NCI-H1694 (cell line): ENCODE data around the gene ATXN1.
"Not testable (repeated sequence)": the region's sequence is repeated elsewhere in the genome, so short reads cannot be mapped to it uniquely, and the experiment has no call there.

ENCODE experiments used
- DNase-seq: peaks from one replicate; lab custom pipeline; 2025; lab: John Stamatoyannopoulos, UW

ATXN1 gene

GRCh38 chr6:16615215-16615614 is 146.0 kb downstream of the ATXN1 start:
- DNase-seq, result not testable (repeated sequence)

DNA sequence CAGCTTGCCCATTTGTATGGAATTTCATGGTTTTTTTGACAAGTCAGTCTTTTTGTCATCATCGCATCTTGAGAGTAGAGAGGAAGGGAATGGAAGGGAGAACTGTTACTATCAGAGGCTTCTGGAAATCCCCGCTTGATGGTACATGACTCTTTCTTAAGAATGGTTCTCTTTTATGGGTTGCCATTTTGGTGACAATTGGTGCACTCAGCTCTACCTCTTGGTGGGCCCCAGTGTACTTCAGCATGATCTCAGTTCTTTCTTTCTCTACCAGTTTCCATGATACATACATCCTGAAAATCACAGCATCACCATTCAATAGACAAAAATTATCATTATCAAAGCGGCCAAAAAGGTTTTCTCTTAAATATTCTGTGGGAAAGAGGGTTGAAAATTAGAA is 147.1 kb downstream of the ATXN1 start:
- not testable (repeated sequence) for DNase-seq

- not testable (repeated sequence) for DNase-seq
Observed at GRCh38 chr6:16613504-16613903, 147.8 kb downstream of the ATXN1 start.

DNA sequence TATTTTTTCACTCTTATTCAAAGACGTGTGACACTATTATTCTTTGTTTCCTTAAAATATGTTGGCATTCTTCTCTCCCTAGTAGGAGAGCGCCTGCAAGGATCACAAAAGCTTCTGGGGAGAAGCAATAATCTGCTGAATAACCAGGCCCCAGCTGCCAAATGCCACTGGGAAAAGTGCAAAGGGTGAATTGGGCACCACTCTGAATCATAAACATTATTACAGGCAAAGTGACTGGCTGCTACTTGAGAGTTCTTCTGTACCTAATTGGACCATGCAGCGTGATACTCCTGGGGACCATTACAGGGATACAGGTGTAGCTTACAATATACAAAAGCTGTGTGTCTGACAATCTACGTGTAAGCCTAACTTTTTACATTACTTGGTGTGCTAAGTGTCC is 152.8 kb downstream of the ATXN1 start:
- DNase-seq, result no peak

GRCh38 chr6:16602035-16602434 is 159.2 kb downstream of the ATXN1 start:
- DNase-seq, result no peak

GRCh38 chr6:16600701-16601100 is 160.6 kb downstream of the ATXN1 start:
- no peak for DNase-seq

GRCh38 chr6:16600026-16600425 is 161.2 kb downstream of the ATXN1 start:
- DNase-seq, result no peak

DNA sequence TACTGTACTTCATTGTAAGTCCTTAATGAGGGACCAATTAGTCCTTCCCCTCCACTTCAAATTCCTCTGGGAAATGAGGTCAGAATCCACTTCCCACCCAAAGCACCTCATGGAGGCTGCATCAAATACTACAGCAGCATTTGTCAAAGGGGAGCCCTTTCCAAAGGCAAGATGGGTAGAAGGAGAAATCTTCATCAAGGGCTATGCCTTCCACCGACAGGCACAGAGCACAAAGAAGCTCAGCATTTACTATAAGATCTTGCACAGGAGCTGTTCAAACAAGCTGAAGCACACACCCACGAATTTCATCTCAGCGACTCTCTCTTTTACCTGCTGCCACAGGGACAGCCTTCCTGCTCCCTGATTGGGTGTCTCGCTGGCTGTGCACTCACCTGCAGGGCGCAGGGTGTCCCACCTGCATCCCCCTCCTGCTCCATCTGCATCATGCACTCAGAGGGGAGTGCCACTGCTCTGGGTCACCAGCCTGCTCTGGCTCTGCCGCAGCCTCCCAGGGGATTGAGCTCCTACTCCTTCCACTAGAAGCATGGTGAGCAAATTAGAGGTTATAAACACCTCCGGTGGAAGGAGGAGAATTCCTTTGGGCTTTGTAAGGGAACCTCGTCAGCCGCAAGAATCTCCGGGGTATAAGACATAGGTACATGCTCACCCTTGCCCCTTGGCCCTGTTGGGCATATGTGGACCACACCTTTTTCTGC is 164.5 kb downstream of the ATXN1 start:
- no peak for DNase-seq

DNA sequence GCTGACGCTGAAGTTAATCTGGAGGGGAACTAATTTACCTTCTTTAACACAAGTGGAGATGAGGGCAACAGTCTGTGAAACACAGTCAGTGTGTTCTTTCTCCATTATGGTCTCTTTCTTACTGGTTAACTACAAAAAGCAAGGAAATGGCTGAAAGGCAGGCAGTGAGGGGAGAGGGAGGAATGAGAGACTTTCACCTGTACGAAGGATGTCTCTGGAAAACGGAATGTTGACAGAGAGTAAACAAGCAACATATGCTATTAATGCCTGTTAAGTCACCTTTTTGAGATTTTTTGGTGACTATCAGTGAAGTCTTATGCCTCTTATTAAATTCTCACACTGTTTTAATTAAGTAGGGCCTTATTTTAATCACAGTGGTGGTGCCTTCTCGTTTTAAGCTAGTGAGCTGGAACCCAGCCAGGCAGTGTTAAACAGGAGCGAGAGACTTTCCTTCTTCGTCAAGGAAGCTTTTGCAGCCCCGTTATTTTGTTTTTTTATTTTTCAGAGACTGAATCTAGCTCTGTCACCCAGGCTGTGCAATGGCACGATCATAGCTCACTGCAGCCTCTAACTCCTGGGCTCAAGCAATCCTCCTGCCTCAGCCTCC is 165.6 kb downstream of the ATXN1 start:
- DNase-seq, result no peak

GRCh38 chr6:16594849-16595248 is 166.4 kb downstream of the ATXN1 start:
- DNase-seq, result no peak

DNA sequence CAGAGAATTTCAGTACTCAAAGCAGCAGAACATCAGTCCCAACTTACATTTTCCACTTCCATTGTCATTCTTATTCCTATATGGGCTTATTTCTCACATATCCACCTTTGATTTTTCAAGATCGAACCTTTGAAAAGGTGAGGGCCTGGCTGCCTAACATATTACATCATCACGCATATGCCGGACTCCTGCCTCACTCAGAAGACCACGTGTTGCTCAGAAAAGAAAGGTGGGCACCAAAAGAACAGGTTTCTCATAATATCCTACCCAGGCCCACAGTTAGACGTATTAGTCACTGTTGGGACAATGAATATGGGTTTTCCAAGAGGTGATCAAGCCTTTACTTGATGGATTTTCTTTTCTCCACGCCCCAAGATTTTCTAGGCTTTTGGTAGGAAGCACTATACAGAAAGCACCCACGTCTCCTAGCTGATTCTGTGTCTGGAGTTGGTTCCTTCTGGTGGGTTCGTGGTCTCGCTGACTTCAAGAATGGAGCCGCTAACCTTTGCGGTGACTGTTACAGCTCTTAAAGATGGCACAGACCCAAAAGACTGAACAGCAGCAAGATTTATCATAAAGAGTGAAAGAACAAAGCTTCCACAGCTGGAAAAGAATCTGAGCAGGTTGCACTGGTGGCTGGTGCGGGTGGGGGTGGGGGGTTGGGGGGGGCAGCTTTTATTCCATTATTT is 168.9 kb downstream of the ATXN1 start:
- DNase-seq, result no peak

DNA sequence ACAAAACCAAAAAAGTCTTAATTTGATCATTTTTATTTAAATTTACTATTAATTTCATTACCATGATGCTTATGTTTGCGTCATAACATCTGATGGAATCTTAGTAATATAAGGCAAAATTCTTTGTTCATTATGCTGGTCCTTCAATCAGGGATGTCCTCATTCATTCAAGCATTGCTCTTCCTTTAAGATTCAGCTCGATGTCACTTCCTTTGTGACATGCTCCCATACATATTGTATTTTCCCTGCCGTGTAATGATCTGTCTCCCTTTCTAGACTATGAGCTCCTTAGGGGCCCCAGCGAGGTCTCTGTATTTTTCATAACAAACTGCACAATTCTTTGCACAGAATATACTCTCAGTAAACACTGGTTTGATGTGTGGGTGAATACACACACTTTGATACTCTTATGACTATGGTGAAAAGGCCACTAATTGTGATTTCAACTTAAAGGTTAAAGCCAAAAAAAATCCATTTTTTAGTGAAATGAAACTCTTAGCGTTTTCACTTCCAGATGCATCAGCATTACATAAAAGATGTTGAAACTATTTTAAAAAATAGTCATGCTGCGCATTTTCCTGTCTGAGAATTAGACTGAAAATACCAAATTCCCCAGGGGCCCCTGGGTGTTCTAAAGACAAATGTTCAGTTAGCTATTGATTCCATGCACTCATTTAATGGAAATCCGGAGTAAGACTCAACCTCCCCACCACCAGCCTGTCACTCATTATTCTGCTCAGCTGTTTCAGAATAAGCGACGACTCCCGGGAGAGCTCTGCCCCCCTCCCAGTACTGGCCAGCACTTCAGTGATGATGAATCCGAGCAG is 169.7 kb downstream of the ATXN1 start:
- no peak for DNase-seq

DNA sequence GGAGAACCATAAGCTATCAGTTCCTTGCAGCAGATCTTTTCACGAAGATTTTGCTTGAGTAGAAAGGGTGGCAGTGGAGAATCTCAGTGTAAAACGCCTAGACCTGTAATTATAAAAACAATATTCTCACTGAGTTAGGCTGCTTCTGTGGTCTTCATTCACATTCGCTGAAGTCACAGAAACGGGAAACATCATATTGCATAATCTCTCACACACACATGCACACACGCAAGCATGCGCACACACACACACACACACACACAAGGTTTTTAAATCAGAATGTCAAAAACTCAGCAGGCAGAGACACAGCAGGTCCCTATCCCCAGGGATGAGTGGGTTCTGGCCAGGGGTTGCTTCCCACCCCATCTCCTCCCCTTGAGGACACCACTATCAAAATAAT is 175.5 kb downstream of the ATXN1 start:
- no peak for DNase-seq

GRCh38 chr6:16583144-16583762 is 178.0 kb downstream of the ATXN1 start:
- DNase-seq, result no peak

- DNase-seq, result no peak
Observed at GRCh38 chr6:16582446-16583143, 178.7 kb downstream of the ATXN1 start.

DNA sequence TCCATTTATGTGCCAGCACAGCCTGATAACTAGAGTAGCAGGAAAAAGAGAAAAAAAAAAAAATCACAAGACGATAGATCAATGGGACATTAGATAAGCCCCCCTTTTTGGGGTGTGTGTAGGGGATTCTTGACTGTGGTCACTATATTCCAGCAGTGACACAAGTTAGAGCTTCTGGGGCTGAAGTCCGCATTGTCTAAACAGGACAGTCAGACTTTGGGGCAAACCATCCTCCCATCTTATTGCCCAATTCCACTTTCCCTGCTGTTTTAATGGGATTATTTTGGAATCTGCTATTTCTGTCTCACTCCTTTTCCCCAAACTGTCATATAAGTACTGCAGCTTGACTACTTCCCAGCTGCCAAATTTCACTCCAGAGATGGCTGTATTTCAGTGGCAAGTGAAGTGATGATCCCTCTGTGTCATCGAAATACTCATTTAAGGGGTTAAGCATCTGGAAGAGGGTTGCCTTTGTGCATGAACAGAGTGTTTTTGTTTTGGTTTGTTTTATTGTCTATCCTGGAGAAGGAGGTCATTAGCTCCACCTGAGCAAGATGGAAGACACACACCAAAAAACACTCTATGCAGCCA is 182.5 kb downstream of the ATXN1 start:
- no peak for DNase-seq

- DNase-seq, result no peak
Observed at GRCh38 chr6:16576451-16577368, 184.6 kb downstream of the ATXN1 start.

GRCh38 chr6:16575655-16576054 is 185.6 kb downstream of the ATXN1 start:
- DNase-seq, result no peak

DNA sequence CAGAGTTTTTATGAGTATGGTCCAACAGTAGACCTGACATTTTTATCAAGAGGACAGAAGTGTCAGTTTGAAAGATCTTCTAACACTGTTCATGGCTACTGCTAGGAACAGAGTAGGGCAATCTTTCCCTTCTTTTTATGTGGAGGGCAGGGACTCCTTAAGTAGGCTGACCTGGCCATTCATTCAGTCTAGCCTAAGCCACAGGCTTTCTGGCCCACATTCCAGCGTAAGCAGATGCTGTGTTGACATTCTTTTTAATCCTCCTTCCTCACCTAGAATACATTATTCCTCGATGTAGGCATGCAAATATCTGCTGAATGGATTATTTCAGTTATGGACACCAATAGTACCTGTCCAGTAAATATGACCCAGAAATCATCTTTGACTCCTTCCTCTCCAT is 188.3 kb downstream of the ATXN1 start:
- DNase-seq, result no peak

- no peak for DNase-seq
Observed at GRCh38 chr6:16572317-16572716, 188.9 kb downstream of the ATXN1 start.
